ENCODE data around the gene SYTL5.
"Not testable (repeated sequence)": the region's sequence is repeated elsewhere in the genome, so short reads cannot be mapped to it uniquely, and the experiment has no call there.

The SYTL5 gene

DNA sequence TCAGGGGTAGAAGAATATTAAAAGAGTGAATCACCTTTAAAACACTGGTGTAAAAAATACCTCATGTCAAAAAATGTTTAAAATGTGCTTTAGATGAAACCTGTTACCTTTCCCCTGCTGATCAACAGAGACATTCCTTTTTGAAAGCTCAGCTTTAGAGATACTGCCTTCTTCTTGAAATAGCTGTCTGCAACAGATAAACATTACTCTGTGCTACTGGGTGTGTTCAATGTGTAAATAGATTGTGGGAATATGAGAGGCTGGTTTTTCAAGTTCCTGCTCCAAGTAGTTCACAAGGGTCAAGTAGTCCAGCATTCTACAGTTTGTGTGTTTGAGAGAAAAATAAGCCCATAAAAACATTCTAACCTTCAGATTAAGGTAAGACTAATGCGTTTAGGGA lies at the start of gene SYTL5:
SYTL5 (plus strand) TSS at position 263 of the 400 bp plus-strand sequence. CDS start 27,337 bp downstream, outside the sequence.
- H3K27me3 ChIP-seq (ENCODE audit: low read depth): no peaks in the 10 kb centered on the region
- no peaks in the 10 kb centered on the region for H3K9me3 ChIP-seq
- in situ Hi-C loops (cut with MboI; ENCODE audit: low sequenced_read_pairs): no loop called here
- H3K4me3 ChIP-seq: no peak within 1 kb of the TSS
- DNase-seq (ENCODE audit: low spot score in 2 of 2): no peak
- H3K4me1 ChIP-seq: no peaks in the 10 kb centered on the region
- H3K36me3 ChIP-seq (replicated peaks): no peaks in the 10 kb centered on the region

DNA sequence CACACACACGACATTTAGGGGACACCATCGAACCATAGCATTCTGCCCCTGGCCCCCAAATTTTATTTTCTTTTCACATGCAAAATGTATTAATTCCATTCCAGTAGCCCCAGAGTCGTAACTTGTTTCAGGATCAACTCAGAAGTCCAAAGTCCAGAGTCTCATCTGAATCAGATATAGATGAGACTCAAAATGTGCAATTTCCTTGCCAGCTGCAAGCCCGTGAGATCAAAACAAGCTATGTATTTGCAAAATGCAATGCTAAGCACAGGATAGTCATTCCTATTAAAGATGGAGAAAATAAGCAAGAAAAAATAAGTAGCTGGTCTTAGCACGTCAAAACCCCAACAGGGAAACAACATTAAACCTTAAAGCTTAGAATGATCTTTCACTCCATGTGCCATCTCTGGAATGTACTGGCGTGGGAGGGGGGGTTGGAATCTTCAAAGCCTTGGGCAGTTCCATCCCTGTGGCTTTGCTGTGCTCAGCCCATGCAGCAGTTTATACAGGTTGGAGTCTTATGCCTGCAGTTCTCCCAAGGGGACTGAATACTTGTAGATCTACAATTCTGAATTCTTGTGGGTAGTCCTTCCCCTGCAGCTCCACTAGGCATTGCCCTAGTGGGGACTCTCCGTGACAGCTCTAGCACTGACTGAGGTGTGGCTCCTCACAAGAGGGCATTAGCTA lies 47.7 kb upstream of the SYTL5 start:
- Histone ChIP-seq H3K4me1 (no peaks in the 10 kb centered on the region), H3K9me3 (no peaks in the 10 kb centered on the region), H3K27me3 (ENCODE audit: low read depth) (no peaks in the 10 kb centered on the region), H3K4me3 (no peak overlapping the region), H3K36me3 (replicated peaks) (no peaks in the 10 kb centered on the region)
- no peak for DNase-seq (ENCODE audit: low spot score in 2 of 2)
- in situ Hi-C loops (cut with MboI; ENCODE audit: low sequenced_read_pairs): no loop called here

DNA sequence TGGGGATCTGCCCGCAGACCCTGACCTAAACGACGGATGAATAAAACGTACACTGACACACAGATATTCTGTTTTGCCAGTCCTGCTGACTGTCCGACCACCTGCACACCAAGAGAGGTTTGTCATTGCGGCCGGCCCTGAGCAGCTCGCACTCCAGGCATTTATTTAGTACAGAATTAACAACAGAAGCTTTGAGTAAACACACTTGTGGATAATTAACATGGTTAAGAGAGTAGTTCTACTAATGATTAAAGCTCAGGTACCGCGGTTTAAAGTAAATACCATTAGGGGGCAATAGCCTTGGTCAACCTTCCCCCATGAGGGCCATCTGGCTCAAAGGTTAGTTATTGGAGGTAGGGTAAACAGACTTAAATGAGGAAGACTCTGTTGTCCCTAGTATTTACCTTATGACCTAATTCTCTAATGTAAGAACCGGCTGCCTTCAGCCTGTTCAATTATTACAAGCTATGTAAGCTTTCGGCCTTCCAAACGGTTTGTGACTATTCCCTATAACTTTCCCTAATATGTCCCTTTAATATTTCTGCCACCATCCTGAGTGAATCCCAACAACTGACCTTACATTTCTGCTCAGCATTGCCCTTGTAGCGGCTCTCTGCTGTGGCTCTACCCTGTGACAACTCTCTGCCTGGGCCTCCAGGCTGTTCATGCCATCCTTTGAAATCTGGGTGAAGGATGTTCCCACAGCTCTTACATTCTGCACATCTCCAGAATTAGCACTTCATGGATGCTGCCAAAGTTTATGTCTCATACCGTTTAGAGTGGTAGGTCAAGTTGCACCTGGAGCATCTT lies 46.9 kb upstream of the SYTL5 start:
- Histone ChIP-seq H3K9me3 (no peaks in the 10 kb centered on the region), H3K36me3 (replicated peaks) (no peaks in the 10 kb centered on the region), H3K27me3 (ENCODE audit: low read depth) (no peaks in the 10 kb centered on the region), H3K4me3 (no peak overlapping the region), H3K4me1 (no peaks in the 10 kb centered on the region)
- in situ Hi-C loops (cut with MboI; ENCODE audit: low sequenced_read_pairs): no loop called here
- DNase-seq (ENCODE audit: low spot score in 2 of 2): no peak

DNA sequence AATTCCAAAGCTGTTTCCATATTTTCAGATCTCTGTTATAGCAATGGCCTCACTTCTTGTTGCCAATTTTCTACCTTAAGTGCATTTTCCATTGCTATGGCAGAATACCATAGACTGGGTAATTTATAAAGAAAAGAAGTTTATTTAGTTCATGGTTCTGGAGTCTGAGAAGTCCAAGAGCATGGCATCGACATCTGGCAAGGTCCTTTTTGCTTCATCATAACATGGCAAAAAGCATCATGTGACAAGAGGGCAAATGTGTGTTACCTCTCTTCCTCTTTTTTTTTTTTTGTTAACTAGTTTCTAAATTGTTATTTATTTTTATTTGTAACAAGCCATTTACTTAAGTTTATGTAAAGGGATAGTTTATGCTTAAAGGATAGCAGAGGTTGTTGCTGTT lies 45.2 kb upstream of the SYTL5 start:
- Histone ChIP-seq H3K4me3 (no peak overlapping the region), H3K4me1 (no peaks in the 10 kb centered on the region), H3K27me3 (ENCODE audit: low read depth) (no peaks in the 10 kb centered on the region), H3K36me3 (replicated peaks) (no peaks in the 10 kb centered on the region), H3K9me3 (no peaks in the 10 kb centered on the region)
- in situ Hi-C loops (cut with MboI; ENCODE audit: low sequenced_read_pairs): no loop called here
- no peak for DNase-seq (ENCODE audit: low spot score in 2 of 2)

DNA sequence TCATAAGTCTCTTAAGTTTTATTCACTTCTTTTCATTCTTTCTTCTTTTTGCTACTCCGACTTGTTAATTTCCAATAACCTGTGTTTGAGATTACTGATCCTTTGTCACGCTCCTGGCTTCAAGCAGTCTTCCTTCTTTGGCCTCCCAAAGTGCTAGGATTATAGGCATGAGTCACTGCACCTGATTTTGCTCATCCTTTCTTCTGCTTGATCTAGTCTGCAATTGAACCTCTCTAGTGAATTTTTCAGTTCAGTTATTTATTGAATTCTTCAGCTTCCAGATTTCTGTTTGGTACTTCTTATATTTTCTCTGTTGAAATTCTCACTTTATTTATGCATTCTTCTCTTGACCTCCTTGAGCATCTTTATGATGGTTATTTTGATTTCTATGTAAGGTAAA lies 38.6 kb upstream of the SYTL5 start:
- no peak overlapping the region for H3K4me3 ChIP-seq

DNA sequence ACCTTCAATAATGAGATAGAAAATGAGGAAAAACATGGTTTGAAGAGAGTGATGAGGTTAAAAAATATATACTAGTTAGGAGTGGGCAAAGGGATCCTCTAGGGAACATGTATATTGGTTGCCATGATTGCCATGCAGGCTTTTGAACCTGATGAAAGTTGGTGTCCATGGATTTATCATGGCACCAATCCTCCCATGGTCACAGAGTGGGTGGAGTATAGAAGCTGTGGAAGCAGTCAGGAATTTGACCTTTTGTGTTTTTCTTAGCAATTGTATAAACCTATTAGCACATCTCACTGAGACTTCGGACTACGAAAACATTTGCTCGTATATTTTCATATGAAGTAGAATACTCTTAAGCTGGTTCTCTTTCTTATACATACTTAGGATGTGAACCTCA lies 30.9 kb upstream of the SYTL5 start:
- Histone ChIP-seq H3K9me3 (no peaks in the 10 kb centered on the region), H3K27me3 (ENCODE audit: low read depth) (peaks cover 7% of the 10 kb centered on the region; the same call in 1 of the 2 replicates), H3K4me3 (no peak overlapping the region), H3K4me1 (no peaks in the 10 kb centered on the region), H3K36me3 (replicated peaks) (no peaks in the 10 kb centered on the region)
- in situ Hi-C loops (cut with MboI; ENCODE audit: low sequenced_read_pairs): no loop called here
- no peak for DNase-seq (ENCODE audit: low spot score in 2 of 2)

More for the DNA sequence above, 38.6 kb upstream of the SYTL5 start:
- Histone ChIP-seq H3K36me3 (replicated peaks) (no peaks in the 10 kb centered on the region), H3K9me3 (no peaks in the 10 kb centered on the region), H3K4me1 (no peaks in the 10 kb centered on the region), H3K27me3 (ENCODE audit: low read depth) (no peaks in the 10 kb centered on the region)
- no peak for DNase-seq (ENCODE audit: low spot score in 2 of 2)
- in situ Hi-C loops (cut with MboI; ENCODE audit: low sequenced_read_pairs): no loop called here

DNA sequence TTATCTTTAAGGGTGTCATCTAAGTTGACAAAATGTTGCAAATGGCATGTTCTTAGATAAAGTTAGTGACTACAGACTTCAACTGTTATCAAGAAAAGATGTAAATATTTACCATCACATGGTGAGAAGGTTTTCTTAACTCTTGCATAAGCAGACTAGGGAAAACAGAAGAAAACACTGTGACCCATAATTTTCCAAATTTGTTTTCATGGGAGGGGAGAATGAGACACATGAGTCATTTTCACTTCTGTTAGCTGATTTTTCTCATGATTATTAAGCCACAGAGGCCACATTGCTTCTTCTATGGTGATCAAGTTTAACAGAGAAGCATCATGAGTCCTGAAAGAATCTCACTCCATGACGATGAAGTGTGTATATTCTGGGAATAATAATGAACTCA lies 30.2 kb upstream of the SYTL5 start:
- DNase-seq (ENCODE audit: low spot score in 2 of 2): no peak
- in situ Hi-C loops (cut with MboI; ENCODE audit: low sequenced_read_pairs): no loop called here

DNA sequence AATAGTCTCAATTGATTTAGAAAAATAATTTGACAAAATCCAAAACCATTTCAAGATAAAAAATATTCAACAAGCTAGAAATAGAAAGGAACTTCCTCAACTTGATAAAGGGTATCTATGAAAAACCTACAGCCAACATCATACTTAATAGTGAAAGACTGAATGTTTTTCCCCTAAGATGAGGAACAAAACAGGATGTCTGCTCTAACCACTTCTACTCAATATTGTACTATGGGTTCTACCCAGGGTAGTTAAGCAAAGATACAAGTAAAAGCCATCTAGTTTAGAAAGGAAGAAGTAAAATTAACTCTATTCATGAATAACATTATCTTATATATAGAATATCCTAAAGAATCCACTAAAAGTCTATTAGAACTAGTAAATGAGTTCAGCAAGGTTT lies 21.5 kb upstream of the SYTL5 start:
- H3K36me3 ChIP-seq (replicated peaks): no peaks in the 10 kb centered on the region
- no peaks in the 10 kb centered on the region for H3K4me1 ChIP-seq
- DNase-seq (ENCODE audit: low spot score in 2 of 2): no peak
- H3K27me3 ChIP-seq (ENCODE audit: low read depth): no peaks in the 10 kb centered on the region
- H3K4me3 ChIP-seq: no peak overlapping the region
- in situ Hi-C loops (cut with MboI; ENCODE audit: low sequenced_read_pairs): no loop called here
- no peaks in the 10 kb centered on the region for H3K9me3 ChIP-seq

More for the DNA sequence above, 30.2 kb upstream of the SYTL5 start:
- Histone ChIP-seq H3K36me3 (replicated peaks) (no peaks in the 10 kb centered on the region), H3K27me3 (ENCODE audit: low read depth) (peaks cover 7% of the 10 kb centered on the region; the same call in 1 of the 2 replicates), H3K9me3 (no peaks in the 10 kb centered on the region), H3K4me3 (no peak overlapping the region), H3K4me1 (no peaks in the 10 kb centered on the region)

DNA sequence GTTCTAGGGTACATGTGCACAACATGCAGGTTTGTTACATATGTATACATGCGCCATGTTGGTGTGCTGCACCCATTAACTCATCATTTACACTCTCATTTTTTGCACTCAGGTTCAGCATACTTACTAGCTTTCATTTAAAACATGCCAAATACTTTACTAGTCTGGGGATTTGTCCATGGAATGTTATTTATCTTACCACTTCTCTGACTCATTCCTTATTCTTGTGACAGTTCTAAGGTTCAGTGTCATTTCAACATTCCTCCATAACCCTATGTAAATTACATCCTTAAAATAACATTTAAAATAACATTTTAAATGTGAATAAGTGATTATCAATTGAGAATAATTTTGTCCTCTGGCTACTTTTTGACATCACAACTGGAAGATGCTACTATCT lies 19.5 kb upstream of the SYTL5 start:
- no peak for DNase-seq (ENCODE audit: low spot score in 2 of 2)
- no peaks in the 10 kb centered on the region for H3K27me3 ChIP-seq (ENCODE audit: low read depth)
- H3K4me3 ChIP-seq: no peak overlapping the region
- no peaks in the 10 kb centered on the region for H3K36me3 ChIP-seq (replicated peaks)
- H3K9me3 ChIP-seq: no peaks in the 10 kb centered on the region
- H3K4me1 ChIP-seq: no peaks in the 10 kb centered on the region
- in situ Hi-C loops (cut with MboI; ENCODE audit: low sequenced_read_pairs): no loop called here

DNA sequence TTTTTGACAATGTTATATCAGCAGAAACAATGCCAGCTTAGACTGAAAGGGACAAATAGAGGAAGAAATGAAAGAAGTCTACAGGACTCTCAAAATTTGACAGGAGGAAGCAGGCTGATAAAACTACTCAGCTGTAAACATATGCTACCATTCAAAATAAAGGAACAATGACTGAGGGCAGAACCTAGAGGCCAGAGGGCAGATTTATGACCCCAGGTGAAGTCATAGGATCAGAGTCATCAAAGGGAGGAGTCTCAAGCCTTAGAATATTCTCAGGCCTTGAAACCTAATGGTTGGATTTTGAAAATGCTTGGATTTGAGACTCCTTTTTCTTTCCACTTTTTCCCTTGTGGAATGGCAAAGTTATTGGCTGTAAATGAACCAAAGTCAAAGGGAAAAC lies 17.0 kb upstream of the SYTL5 start:
- Histone ChIP-seq H3K4me1 (no peaks in the 10 kb centered on the region), H3K27me3 (ENCODE audit: low read depth) (no peaks in the 10 kb centered on the region), H3K4me3 (no peak overlapping the region), H3K36me3 (replicated peaks) (no peaks in the 10 kb centered on the region), H3K9me3 (no peaks in the 10 kb centered on the region)
- DNase-seq (ENCODE audit: low spot score in 2 of 2): no peak
- in situ Hi-C loops (cut with MboI; ENCODE audit: low sequenced_read_pairs): no loop called here

DNA sequence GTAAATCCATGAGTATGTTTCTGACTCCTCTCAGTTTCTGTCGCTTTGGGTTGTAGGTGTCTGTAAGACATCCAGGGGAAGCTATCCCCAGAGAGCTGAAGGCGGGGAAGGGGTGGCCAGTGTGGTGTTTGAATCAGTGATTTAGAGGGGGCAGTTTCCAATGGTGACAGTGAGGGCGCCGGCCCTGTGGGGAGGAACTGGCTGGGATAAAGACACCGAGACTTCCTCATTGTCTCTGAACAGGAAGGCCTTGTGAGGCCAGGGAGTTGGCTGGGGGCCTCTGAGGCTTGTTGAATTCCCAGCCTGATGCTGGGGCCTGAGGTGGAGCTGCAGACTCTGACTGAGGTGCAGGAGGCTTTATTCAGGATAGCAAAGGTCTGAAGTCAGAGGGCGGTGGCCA lies 15.1 kb upstream of the SYTL5 start:
- H3K9me3 ChIP-seq; in situ Hi-C loops (cut with MboI; ENCODE audit: low sequenced_read_pairs): not testable (repeated sequence)

DNA sequence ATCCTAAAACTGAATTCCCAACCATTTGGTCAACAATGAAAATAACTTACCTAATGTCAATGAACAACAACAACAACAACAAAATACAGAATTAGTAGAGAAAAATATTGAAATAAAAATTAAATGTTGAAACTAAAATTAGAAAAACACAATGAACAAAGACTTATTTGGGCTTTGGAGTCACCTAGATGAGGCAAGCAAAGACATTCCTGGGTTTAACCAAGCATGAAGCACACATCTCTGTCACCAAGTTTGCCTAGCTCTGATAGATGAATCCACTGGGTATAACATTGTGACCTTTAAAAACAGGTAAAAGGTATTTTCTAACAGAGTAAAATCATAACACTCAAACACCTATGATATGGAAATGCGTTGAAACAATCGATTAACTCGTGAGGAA lies 13.2 kb upstream of the SYTL5 start:
- no peaks in the 10 kb centered on the region for H3K4me1 ChIP-seq
- no peak for DNase-seq (ENCODE audit: low spot score in 2 of 2)
- no peaks in the 10 kb centered on the region for H3K27me3 ChIP-seq (ENCODE audit: low read depth)
- H3K4me3 ChIP-seq: no peak overlapping the region
- in situ Hi-C loops (cut with MboI; ENCODE audit: low sequenced_read_pairs): no loop called here
- H3K9me3 ChIP-seq: no peaks in the 10 kb centered on the region
- no peaks in the 10 kb centered on the region for H3K36me3 ChIP-seq (replicated peaks)

More for the DNA sequence above, 15.1 kb upstream of the SYTL5 start:
- not testable (repeated sequence) for DNase-seq (ENCODE audit: low spot score in 2 of 2); H3K36me3 ChIP-seq (replicated peaks); H3K27me3 ChIP-seq (ENCODE audit: low read depth); H3K4me3 ChIP-seq; H3K4me1 ChIP-seq

DNA sequence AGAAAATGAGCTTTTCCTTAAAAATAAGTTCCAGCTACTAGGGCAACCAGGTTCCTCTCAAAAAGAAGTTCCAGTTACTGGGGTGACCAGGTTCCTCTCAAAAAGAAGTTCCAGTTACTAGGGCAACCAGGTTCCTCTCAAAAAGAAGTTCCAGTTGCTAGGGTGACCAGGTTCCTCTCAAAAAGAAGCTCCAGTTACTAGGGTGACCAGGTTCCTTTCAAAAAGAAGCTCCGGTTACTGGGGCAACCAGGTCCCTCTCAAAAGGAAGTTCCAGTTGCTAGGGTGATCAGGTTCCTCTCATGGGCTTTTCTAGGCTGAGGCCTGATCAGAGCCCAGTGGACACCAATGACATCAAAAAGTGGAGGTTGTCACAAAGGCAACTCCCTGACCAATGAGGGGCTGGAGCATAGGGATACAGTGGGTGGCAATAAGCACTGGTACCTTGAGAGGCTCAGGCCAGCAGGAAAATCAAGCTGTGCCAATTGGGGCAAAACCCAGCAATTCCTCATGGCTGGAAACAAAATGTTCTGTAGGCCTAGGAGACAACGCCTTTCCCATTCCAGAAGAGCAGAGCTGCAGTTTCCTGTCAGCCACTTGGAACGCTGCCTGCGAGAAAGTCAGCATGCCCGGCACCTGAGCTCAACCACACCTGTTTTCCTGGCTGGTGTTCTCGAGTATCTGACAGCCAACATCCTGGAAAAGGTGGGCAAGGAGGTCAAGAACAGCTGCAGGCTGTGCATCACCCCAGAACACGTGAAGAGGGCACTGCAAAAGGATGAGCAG lies 12.3 kb upstream of the SYTL5 start:
- DNase-seq (ENCODE audit: low spot score in 2 of 2): no peak
- in situ Hi-C loops (cut with MboI; ENCODE audit: low sequenced_read_pairs): no loop called here
- Histone ChIP-seq H3K36me3 (replicated peaks) (no peaks in the 10 kb centered on the region), H3K4me3 (no peak overlapping the region), H3K9me3 (no peaks in the 10 kb centered on the region), H3K27me3 (ENCODE audit: low read depth) (no peaks in the 10 kb centered on the region), H3K4me1 (no peaks in the 10 kb centered on the region)

DNA sequence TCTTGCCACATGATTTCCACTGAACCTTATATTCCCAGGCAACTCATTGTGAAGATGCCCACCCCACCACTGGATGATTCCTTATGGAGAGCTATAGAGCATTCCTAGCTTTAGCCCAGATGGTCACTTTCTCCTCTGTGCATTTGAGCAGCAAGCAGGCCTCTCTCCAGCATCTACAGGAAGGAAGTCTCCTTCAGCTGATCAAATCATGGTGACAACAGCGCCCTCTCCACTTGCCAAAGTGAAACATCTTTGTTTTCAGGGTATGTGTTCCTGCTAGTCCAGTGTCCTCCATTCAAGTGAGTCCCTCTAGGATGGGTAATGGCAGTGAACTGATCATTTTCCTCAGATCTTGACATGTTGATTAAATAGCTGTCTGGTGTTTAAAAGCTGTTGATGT lies 10.9 kb upstream of the SYTL5 start:
- no peaks in the 10 kb centered on the region for H3K4me1 ChIP-seq
- H3K9me3 ChIP-seq: no peaks in the 10 kb centered on the region
- no peak for DNase-seq (ENCODE audit: low spot score in 2 of 2)
- in situ Hi-C loops (cut with MboI; ENCODE audit: low sequenced_read_pairs): no loop called here
- no peaks in the 10 kb centered on the region for H3K27me3 ChIP-seq (ENCODE audit: low read depth)
- no peaks in the 10 kb centered on the region for H3K36me3 ChIP-seq (replicated peaks)
- no peak overlapping the region for H3K4me3 ChIP-seq
